ENCODE measurements around the gene ELP5. TPM values are rescaled to one million over a fixed set of nuclear protein-coding genes. Genes with fewer than 3 reads are reported as not detected.

ELP5 gene
- total RNA-seq, 1 donor from 2014 or later = 37.6 TPM

- Mint-ChIP-seq H3K36me3 (ENCODE audit: unreplicated experiment) (no peaks in the 10 kb centered on the region), H3K4me1 (ENCODE audit: unreplicated experiment) (peaks cover 24% of the 10 kb centered on the region), H3K27me3 (ENCODE audit: unreplicated experiment) (peaks cover 42% of the 10 kb centered on the region), H3K4me3 (ENCODE audit: unreplicated experiment) (peak overlapping the region; percentile 22), H3K9me3 (ENCODE audit: unreplicated experiment) (no peaks in the 10 kb centered on the region), H3K27ac (ENCODE audit: unreplicated experiment) (no peak overlapping the region)
- peak; percentile 94 for DNase-seq (ENCODE audit: extremely low spot score, unreplicated experiment)
- TF ChIP-seq CTCF (IDR thresholded peaks at IDR 0.05) = peak; percentile 98
Observed at GRCh38 chr17:7296189-7296861, 44.3 kb downstream of the ELP5 start.

GRCh38 chr17:7304179-7304578 lies 52.2 kb downstream of the ELP5 start:
- DNase-seq (ENCODE audit: extremely low spot score, unreplicated experiment) = no peak
- no peaks in the 10 kb centered on the region for H3K36me3 Mint-ChIP-seq (ENCODE audit: unreplicated experiment)
- H3K9me3 Mint-ChIP-seq (ENCODE audit: unreplicated experiment) = no peaks in the 10 kb centered on the region
- no peak overlapping the region for H3K4me3 Mint-ChIP-seq (ENCODE audit: unreplicated experiment)
- no peak overlapping the region for H3K27ac Mint-ChIP-seq (ENCODE audit: unreplicated experiment)
- H3K27me3 Mint-ChIP-seq (ENCODE audit: unreplicated experiment) = peaks cover 12% of the 10 kb centered on the region
- H3K4me1 Mint-ChIP-seq (ENCODE audit: unreplicated experiment) = peaks cover 9% of the 10 kb centered on the region
- TF ChIP-seq CTCF (IDR thresholded peaks at IDR 0.05) = no peak

GRCh38 chr17:7306911-7307685 lies 55.1 kb downstream of the ELP5 start, which contains the start of gene EIF5A:
Gene EIF5A (plus strand): TSS chr17:7307628. CDS start chr17:7309636, 2,008 bp downstream.
- H3K4me3 Mint-ChIP-seq (ENCODE audit: unreplicated experiment) = peak within 1 kb of the TSS; percentile 85
- peak within 1 kb of the TSS; percentile 100 for H3K27ac Mint-ChIP-seq (ENCODE audit: unreplicated experiment)
- DNase-seq (ENCODE audit: extremely low spot score, unreplicated experiment) = peak; percentile 100
- peaks cover 25% of the 10 kb centered on the region for H3K4me1 Mint-ChIP-seq (ENCODE audit: unreplicated experiment)
- H3K36me3 Mint-ChIP-seq (ENCODE audit: unreplicated experiment) = peaks cover 22% of the 10 kb centered on the region
- no peaks in the 10 kb centered on the region for H3K9me3 Mint-ChIP-seq (ENCODE audit: unreplicated experiment)
- H3K27me3 Mint-ChIP-seq (ENCODE audit: unreplicated experiment) = no peaks in the 10 kb centered on the region
- TF ChIP-seq CTCF (IDR thresholded peaks at IDR 0.05) = no peak

DNA sequence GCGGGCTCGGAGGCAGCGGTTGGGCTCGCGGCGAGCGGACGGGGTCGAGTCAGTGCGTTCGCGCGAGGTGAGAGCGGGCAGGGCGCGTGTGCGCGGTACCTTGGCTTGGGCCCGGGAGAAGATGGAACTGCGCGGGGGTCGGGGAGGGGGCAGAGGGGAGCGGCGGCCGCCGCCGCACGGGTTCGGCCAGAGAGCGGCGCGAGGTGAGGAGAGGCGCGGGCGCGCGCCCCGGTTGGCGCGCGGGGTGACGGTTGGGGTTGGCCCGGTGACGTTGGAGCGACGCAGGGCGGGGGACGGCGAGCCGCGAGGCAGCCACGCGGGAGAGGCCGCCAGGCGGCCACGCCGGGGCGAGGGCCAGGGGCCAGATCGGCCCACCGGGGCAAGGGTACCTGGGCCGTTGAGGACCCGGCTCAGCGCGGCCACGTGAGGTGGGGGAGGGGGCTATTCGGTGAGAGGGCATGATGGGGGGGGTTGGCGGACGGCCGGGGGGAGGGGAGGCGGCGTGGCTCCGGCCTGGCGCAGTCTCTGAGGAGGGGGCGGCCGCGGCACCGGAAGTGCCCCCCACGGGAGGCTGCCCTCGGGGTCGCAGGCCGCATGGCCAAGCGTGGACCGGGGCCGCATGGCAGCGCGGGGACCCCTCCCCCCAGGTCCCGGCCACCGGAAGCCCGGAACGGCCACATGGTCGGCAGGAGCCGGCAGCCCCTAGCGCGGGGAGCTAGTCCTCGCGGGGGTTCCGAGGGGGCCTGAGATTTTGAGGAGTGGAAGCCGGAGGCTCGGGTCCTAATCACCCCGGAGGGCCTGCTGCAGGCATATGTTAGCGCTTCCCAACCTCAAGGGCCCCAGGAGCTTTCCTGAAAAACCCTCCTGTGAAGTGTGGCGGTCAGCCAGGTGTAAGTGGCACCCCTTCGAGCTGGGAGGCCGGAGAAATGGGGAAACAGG lies 55.9 kb downstream of the ELP5 start:
- H3K36me3 Mint-ChIP-seq (ENCODE audit: unreplicated experiment) = peaks cover 30% of the 10 kb centered on the region
- peaks cover 30% of the 10 kb centered on the region for H3K4me1 Mint-ChIP-seq (ENCODE audit: unreplicated experiment)
- peak; percentile 14 for TF ChIP-seq CTCF (IDR thresholded peaks at IDR 0.05)
- no peaks in the 10 kb centered on the region for H3K9me3 Mint-ChIP-seq (ENCODE audit: unreplicated experiment)
- DNase-seq (ENCODE audit: extremely low spot score, unreplicated experiment) = no peak
- peak overlapping the region; percentile 85 for H3K4me3 Mint-ChIP-seq (ENCODE audit: unreplicated experiment)
- no peaks in the 10 kb centered on the region for H3K27me3 Mint-ChIP-seq (ENCODE audit: unreplicated experiment)
- peak overlapping the region; percentile 100 for H3K27ac Mint-ChIP-seq (ENCODE audit: unreplicated experiment)
